Memory B cell (primary cell): Measurements from ENCODE around the gene PAK3.

Experiments
- ATAC-seq: fragments of 150-1000 bp; cut with Tn5 transposase; 2 replicates; pipeline ENCODE4 v1.10.0; 2021; ENCODE audit warnings: low read depth, mild to moderate bottlenecking, moderate library complexity
- DNase-seq, 2 donors: peaks; one replicate each; pipeline ENCODE4 v3.0.0; 2022; ENCODE audit warnings: low spot score in 2 of 2
- H3K27ac Mint-ChIP-seq: one replicate; pipeline ENCODE4 v1.8.0; 2022; ENCODE audit warnings: mild to moderate bottlenecking, moderate library complexity, mixed read lengths
- H3K27me3 Mint-ChIP-seq: one replicate; pipeline ENCODE4 v1.8.0; 2022; ENCODE audit warnings: mixed read lengths
- H3K36me3 Mint-ChIP-seq: one replicate; pipeline ENCODE4 v1.8.0; 2022; ENCODE audit warnings: mild to moderate bottlenecking, mixed read lengths
- H3K4me1 Mint-ChIP-seq: one replicate; pipeline ENCODE4 v1.8.0; 2022; ENCODE audit warnings: mixed read lengths
- H3K4me3 Mint-ChIP-seq: one replicate; pipeline ENCODE4 v1.8.0; 2022; ENCODE audit warnings: mild to moderate bottlenecking, moderate library complexity, mixed read lengths
- H3K9me3 Mint-ChIP-seq: one replicate; pipeline ENCODE4 v1.8.0; 2022; ENCODE audit warnings: mixed read lengths

PAK3 gene

DNA sequence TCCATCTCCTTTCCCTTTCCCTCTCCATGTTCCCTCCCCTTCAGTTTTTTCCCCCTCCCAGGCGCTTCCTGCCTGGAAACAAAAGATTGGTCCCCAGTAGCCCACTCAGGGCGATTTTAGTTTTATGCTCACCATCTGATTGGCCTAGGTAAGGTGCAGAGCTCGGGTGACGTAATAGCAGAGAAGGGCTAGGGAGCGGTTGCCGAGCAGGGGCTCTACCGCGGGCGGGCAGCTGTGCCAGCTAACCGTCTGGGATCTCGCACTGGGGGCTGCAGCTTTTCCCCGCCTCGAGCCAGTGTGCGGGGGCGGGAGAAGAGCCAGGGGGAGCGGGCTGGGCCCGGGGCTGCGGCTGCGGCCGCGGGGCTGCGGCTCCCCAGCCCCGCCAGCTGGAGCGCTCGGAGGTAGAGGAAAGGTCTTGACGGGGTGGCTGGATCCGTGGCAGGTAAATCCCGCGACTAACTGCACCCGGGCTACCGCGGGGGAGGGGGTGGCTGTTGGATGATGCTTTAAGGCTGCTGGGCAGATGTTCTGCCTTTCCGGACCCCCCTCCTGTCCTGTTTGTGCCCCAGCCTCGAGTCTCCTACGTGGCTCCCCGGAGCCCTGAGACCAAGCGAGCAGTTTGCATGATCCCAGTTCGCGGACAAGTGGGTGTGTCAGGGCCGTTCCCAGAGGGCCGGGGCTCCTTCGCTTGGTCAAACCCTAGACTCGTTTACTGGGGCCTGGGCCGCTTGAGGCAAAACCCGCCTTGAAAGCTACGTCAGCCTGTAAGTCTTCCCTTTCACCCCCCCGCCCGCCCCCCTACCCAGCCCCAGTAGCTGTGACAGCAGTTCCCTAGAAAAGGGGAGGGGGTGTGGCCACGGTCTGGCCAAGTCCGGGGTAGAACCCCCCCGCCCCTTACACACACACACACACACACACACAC is at the start of gene PAK3:
PAK3 (plus strand) TSS at position 218 of the 922 bp plus-strand sequence. CDS start 26,913 bp downstream, outside the sequence.
- Mint-ChIP-seq H3K27me3 (peaks cover 8% of the 10 kb centered on the region), H3K27ac (peak within 1 kb of the TSS; percentile 37), H3K9me3 (no peaks in the 10 kb centered on the region), H3K4me1 (peaks cover 12% of the 10 kb centered on the region), H3K36me3 (no peaks in the 10 kb centered on the region), H3K4me3 (peak within 1 kb of the TSS; percentile 86)
- DNase-seq (no peak), ATAC-seq (peak; percentile 63)

DNA sequence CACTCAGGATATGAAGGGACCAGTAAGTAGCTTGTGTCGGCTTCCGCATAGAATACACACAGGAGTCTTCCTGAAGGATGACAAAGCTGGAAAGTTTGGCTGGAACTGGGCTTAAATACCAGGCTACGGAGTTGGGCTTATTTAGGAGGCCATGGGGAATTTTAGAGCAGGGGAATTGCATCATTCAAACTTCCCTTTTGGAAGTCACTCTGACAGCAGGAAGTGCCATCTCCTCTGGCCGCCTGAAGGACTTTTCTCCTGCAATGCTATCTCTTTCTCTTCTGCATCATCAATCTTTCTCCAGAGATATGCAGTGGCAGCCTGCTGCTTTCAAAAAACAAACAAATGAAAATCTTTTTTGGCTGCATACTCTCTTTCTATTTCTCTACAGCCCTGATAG is 48.4 kb upstream of the PAK3 start:
- no peak for DNase-seq
- no peaks in the 10 kb centered on the region for H3K36me3 Mint-ChIP-seq
- H3K4me3 Mint-ChIP-seq, result no peak overlapping the region
- no peaks in the 10 kb centered on the region for H3K27me3 Mint-ChIP-seq
- H3K27ac Mint-ChIP-seq, result no peak overlapping the region
- H3K9me3 Mint-ChIP-seq, result no peaks in the 10 kb centered on the region
- ATAC-seq, result no peak
- H3K4me1 Mint-ChIP-seq, result no peaks in the 10 kb centered on the region

DNA sequence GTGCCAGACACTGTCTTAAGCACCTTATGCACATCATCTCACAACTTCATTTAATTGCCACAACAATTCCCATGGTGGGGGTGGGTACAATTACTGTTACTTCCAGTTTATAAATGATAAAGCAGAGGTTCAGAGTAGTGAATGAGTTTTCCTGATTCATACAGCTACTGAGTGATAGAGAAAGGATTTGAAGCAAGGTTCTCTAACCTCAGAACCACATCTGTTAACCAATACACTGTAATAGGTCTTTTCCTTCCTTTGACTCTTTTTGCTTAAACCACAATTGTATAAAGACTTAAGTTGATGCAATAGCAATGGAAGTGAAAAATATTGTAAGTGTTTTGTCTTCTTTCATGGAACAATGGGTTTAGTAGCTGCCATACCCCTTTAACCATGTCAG is 43.5 kb upstream of the PAK3 start:
- Mint-ChIP-seq H3K4me3 (no peak overlapping the region), H3K9me3 (peaks cover 3% of the 10 kb centered on the region), H3K27ac (no peak overlapping the region), H3K27me3 (no peaks in the 10 kb centered on the region), H3K4me1 (no peaks in the 10 kb centered on the region), H3K36me3 (no peaks in the 10 kb centered on the region)
- no peak for ATAC-seq
- DNase-seq, result no peak

DNA sequence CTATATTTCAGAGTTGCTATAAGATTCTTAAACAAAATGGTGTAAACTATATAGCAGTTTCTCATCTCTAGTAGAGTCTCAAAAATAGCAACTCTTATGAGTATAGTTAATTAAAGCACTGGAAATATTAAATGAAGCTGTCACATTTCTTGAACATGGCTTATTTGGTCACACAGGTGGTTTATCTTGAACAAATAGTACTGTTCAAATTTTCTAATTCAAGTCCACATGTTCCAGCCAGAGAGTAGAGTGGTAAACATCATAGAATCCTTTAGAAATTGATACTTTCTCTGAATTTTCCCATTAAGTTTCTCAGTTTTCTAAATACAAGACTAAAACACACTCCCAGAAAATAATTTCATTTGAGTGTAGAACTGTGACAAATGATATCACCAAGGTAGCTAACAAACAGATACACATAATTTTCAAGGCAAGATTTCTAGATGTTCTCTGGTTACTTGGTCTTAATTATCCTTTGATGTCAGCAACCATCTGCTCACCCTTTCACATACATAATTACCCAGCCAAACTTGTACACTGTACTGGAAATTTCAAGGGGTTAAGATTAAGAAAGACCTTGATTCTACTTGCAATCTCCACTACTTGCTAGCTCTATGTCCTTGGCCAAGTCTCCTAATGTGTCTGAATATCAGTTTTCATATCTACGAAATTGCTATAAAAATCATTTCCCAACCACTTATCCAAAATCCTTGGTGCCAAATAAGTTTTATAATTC is 24.3 kb upstream of the PAK3 start:
- H3K27me3 Mint-ChIP-seq, result no peaks in the 10 kb centered on the region
- no peak for ATAC-seq

DNA sequence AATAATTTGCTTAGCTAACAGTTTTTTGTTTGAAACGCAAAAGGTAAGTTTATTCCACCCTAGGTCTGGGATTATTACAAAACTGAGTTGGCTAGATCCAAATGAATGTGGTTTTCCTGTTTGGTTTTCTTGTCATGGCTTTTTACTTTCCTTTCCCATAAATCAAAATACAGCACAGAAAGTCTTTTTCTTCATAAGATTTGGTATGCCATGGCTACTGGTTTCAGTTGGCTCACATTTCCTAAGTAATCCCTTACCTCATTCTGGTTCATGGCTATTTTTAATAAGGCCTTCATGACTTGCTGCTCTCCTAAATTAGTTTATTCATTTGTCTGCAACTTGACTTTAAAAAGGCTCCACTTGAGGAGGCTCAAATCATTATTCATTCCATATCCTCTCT is 12.9 kb upstream of the PAK3 start:
- H3K36me3 Mint-ChIP-seq, result no peaks in the 10 kb centered on the region
- no peaks in the 10 kb centered on the region for H3K4me1 Mint-ChIP-seq
- DNase-seq (no peak), ATAC-seq (no peak)
- no peaks in the 10 kb centered on the region for H3K9me3 Mint-ChIP-seq
- H3K27ac Mint-ChIP-seq, result no peak overlapping the region
- H3K4me3 Mint-ChIP-seq, result no peak overlapping the region
- peaks cover 3% of the 10 kb centered on the region for H3K27me3 Mint-ChIP-seq

More for the DNA sequence above, 24.3 kb upstream of the PAK3 start:
- Mint-ChIP-seq H3K9me3 (no peaks in the 10 kb centered on the region), H3K4me1 (no peaks in the 10 kb centered on the region), H3K36me3 (no peaks in the 10 kb centered on the region), H3K27ac (no peak overlapping the region), H3K4me3 (no peak overlapping the region)
- DNase-seq, result no peak

DNA sequence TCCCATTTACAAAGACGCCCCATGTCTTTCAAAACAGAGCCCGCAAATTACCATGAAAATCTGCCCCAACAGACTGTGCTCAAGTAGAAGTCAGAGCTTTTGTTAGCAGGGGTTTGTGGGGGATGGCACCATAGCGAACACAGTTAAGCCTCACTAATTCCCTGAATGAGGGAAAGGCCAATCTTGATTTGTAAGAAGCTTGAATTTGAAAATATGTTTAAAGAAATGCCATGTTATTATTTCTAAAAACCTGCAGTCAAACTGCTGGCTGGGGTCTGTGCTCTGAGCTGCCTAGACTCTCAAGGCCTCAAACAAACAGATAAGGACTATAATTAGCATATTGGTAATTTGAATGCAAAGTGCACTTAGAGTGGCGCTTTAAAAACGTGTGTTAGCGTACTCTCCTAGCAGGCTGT is 9.4 kb upstream of the PAK3 start:
- Mint-ChIP-seq H3K27me3 (peaks cover 5% of the 10 kb centered on the region), H3K4me1 (no peaks in the 10 kb centered on the region), H3K4me3 (no peak overlapping the region), H3K36me3 (no peaks in the 10 kb centered on the region), H3K9me3 (no peaks in the 10 kb centered on the region), H3K27ac (no peak overlapping the region)
- ATAC-seq (no peak), DNase-seq (no peak)

DNA sequence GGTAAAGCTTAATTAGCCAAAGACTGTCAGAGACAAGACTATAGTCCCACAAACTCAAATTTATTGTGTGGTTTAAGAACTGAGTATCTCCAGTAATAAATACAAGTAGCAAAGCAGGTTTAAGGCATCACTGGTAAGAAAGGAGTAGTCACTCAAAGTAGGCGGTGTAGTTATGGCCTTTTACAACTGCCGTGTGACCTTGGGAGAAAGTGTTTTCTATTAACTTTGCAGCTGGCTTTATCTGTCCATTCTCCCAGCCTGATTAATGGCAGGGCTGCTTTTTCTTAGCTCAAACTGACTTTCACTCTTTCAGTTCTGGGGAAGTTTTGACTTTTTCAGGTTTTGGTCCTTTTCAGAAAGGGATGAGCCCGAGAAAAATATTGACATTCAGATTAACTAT is 7.4 kb upstream of the PAK3 start:
- DNase-seq, result no peak
- Mint-ChIP-seq H3K9me3 (no peaks in the 10 kb centered on the region), H3K4me1 (no peaks in the 10 kb centered on the region)

DNA sequence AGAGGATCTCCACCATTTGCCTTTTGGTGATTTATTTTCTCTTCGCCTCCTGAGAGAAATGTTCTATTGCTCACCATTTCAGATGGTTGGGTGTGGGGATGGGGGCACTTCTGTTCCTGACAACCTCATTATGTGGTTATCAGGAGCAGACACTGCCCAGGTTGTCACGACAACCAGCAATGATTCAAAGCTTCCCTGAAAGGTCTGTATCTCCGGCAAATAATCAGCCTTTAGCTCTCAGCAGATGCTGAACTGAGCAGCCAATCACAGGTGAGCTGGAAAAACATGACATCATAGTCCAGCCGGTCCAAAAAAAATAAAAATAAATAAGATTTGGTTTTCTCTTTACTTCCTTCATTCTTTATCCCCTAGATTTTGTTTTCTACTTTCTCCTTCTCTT is 5.5 kb upstream of the PAK3 start:
- Mint-ChIP-seq H3K36me3 (no peaks in the 10 kb centered on the region), H3K27ac (no peak overlapping the region), H3K4me3 (no peak overlapping the region), H3K9me3 (no peaks in the 10 kb centered on the region), H3K4me1 (no peaks in the 10 kb centered on the region), H3K27me3 (peaks cover 5% of the 10 kb centered on the region)
- no peak for DNase-seq
- ATAC-seq, result no peak

More for the DNA sequence above, 7.4 kb upstream of the PAK3 start:
- Mint-ChIP-seq H3K36me3 (no peaks in the 10 kb centered on the region), H3K27ac (no peak overlapping the region), H3K27me3 (peaks cover 6% of the 10 kb centered on the region), H3K4me3 (no peak overlapping the region)
- no peak for ATAC-seq

DNA sequence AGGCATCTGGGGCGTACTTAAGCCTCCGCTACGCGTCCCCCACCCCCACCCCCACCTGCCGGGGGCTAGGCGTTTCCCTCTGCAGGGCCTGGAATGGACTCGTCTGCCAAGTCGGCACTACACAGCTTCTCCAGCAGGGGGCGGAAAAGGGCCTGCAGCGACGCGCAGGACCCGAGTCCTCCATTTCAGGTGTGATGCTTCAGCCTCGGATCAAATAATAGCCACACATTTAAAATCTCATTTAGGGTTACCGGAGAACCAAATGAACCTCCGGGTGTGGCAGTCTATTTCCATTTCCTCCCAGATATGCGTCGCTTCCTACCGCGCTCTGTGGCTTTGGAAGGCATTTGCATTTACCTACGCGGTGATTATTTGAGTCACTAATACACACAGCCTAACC is 2.9 kb downstream of the PAK3 start:
- peak overlapping the region; percentile 44 for H3K4me3 Mint-ChIP-seq
- peak in 1 of 2 donors; percentile 29 for DNase-seq

DNA sequence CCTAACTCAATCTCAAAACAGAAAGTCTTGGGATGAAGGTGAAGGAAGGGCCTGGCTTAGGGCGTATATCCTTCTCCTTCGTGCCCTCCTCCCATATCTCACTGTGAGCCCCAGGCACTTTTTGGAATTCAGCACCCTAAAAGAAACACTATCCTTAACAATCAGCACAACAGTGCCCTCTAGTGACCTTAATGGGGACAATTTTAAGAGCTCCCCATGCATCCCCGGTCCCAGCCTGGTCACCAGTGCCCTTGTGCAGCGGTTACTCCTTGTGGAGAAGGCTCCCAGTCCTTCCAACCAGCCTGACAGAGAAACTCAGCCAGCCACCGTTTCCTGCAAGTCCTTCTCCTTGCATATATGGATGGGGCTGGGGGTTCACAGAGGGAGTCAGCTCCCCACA is 4.2 kb downstream of the PAK3 start:
- ATAC-seq (peak; percentile 30), DNase-seq (no peak)
- peaks cover 6% of the 10 kb centered on the region for H3K27me3 Mint-ChIP-seq
- H3K36me3 Mint-ChIP-seq, result no peaks in the 10 kb centered on the region
- H3K9me3 Mint-ChIP-seq, result no peaks in the 10 kb centered on the region
- H3K4me3 Mint-ChIP-seq, result no peak overlapping the region
- H3K4me1 Mint-ChIP-seq, result peaks cover 12% of the 10 kb centered on the region
- no peak overlapping the region for H3K27ac Mint-ChIP-seq

More for the DNA sequence above, 2.9 kb downstream of the PAK3 start:
- no peaks in the 10 kb centered on the region for H3K36me3 Mint-ChIP-seq
- peaks cover 6% of the 10 kb centered on the region for H3K27me3 Mint-ChIP-seq
- peaks cover 12% of the 10 kb centered on the region for H3K4me1 Mint-ChIP-seq
- H3K9me3 Mint-ChIP-seq, result no peaks in the 10 kb centered on the region
- peak; percentile 71 for ATAC-seq
- H3K27ac Mint-ChIP-seq, result no peak overlapping the region

DNA sequence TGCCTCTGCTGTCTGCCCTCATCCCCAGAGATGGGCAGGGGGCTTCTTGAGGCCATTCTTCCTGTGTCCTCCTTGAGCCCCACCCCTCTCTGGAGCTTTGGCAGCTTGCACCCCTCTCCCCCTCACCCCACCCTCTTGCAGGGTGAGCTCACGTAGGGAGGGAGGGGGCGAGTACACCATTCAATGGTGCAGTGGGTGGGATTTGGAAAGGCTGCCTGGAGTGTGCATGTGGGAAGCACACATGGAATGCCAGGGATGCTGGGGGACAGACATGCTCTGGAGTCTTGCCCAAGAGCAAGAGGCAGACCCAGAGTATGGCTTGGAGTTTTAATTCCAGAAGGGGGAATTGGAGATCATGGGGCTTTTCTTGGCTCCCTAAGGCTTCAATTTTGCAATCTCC is 5.6 kb downstream of the PAK3 start:
- peaks cover 3% of the 10 kb centered on the region for H3K27me3 Mint-ChIP-seq

DNA sequence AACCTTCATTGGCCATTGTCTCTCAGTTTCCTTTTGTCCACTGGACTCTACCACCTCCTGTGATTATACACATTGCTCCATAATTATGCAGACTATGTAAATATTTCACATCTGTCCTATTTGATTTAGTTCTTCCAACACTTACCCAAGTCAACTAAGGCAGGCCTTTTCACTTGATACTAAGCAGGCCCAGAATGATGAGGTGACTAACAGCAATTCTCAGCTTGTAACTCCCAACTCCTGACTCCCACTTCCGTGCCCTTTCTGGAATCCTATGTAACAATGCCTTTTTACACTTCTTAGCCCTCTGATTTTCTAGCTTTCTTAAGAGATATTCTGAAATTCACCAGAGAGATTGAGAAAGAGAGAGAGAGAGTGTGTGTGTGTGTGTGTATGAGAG is 6.6 kb downstream of the PAK3 start:
- Mint-ChIP-seq H3K36me3 (no peaks in the 10 kb centered on the region), H3K27me3 (peaks cover 3% of the 10 kb centered on the region), H3K4me1 (peaks cover 7% of the 10 kb centered on the region), H3K27ac (no peak overlapping the region), H3K4me3 (no peak overlapping the region), H3K9me3 (no peaks in the 10 kb centered on the region)
- DNase-seq, result no peak
- ATAC-seq, result no peak

More for the DNA sequence above, 5.6 kb downstream of the PAK3 start:
- peaks cover 7% of the 10 kb centered on the region for H3K4me1 Mint-ChIP-seq
- no peaks in the 10 kb centered on the region for H3K9me3 Mint-ChIP-seq
- no peak overlapping the region for H3K4me3 Mint-ChIP-seq
- H3K36me3 Mint-ChIP-seq, result no peaks in the 10 kb centered on the region
- no peak overlapping the region for H3K27ac Mint-ChIP-seq
- DNase-seq (no peak), ATAC-seq (no peak)

DNA sequence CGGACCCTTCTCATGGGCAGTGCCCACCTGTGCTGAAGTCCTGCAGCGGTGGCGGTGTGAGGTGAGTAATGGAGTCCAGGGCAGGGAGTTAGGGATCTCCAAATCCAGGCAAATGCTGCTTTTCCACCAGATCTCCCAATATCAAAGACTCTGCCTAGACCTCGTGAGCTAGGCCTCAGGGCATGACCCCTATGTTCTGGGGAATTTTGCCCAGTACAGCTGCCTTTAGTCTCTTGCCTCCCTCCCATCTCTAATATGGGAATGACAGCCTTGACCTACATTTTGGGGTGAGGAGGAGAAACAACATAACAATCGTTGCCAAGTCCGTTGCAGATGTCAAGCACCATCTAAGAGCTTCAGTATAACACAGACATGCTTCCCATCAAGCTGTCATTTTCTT is 7.3 kb downstream of the PAK3 start:
- Mint-ChIP-seq H3K36me3 (no peaks in the 10 kb centered on the region), H3K27ac (no peak overlapping the region)
- ATAC-seq, result no peak

DNA sequence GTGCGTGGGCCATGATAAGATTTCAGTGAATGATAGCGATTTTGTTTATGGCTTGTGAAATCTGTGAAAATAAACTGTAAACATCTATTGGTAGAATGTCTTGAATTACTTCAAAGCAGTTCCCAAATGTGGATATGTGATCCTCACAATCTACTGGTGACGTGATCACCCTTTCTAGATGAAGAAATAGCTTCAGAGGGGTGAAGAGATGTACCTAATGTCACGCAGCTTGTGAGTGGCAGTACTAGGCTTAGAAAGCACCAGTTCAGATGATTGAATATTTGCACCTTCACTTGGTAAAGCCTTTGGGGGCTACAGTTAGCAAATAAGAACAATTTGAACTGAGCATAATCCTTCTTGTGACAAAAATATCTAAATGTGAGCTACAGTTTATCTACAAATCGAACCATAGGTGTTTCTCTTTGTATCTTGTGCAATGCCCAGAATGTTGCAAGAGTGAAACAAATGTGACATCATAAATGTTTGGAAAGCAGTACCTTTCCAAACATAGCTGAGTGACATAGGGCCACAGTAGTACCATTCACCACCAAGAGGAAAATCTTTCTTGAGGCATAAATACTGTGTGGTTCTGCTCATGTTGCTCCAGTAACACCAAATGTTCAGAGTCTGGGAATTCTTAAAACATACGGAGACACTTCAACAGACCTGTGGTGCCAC is 14.2 kb downstream of the PAK3 start:
- Mint-ChIP-seq H3K27me3 (no peaks in the 10 kb centered on the region), H3K4me3 (no peak overlapping the region), H3K9me3 (no peaks in the 10 kb centered on the region)

More for the DNA sequence above, 7.3 kb downstream of the PAK3 start:
- no peak for DNase-seq
- Mint-ChIP-seq H3K4me3 (no peak overlapping the region), H3K4me1 (peaks cover 7% of the 10 kb centered on the region), H3K27me3 (peaks cover 3% of the 10 kb centered on the region), H3K9me3 (no peaks in the 10 kb centered on the region)

More for the DNA sequence above, 14.2 kb downstream of the PAK3 start:
- H3K4me1 Mint-ChIP-seq, result no peaks in the 10 kb centered on the region
- H3K27ac Mint-ChIP-seq, result no peak overlapping the region
- no peaks in the 10 kb centered on the region for H3K36me3 Mint-ChIP-seq
- no peak for DNase-seq
- no peak for ATAC-seq
